ENCODE measurements around the gene ADAMTS1.

DNA sequence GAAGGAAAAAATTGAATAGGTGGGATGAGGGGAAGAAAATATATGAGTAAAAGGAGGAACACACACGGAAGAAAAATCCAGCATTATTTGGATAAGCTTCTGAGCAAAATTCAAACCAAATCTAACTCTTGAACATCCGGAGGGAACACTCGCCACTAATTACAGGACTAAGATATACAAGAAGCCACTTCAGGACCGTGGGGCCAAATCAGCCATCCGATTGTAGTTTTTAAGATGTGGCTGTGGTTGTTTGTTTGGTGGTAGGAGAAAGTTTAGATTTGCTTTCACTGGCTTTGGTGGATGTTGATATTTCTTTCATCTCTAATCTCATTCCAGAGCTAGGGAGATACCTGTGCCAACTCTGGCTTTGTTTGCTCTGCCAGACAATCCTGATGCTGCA lies 43.7 kb upstream of the ADAMTS1 start:
- TF ChIP-seq, protein P1, sequence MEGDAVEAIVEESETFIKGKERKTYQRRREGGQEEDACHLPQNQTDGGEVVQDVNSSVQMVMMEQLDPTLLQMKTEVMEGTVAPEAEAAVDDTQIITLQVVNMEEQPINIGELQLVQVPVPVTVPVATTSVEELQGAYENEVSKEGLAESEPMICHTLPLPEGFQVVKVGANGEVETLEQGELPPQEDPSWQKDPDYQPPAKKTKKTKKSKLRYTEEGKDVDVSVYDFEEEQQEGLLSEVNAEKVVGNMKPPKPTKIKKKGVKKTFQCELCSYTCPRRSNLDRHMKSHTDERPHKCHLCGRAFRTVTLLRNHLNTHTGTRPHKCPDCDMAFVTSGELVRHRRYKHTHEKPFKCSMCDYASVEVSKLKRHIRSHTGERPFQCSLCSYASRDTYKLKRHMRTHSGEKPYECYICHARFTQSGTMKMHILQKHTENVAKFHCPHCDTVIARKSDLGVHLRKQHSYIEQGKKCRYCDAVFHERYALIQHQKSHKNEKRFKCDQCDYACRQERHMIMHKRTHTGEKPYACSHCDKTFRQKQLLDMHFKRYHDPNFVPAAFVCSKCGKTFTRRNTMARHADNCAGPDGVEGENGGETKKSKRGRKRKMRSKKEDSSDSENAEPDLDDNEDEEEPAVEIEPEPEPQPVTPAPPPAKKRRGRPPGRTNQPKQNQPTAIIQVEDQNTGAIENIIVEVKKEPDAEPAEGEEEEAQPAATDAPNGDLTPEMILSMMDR (IDR thresholded peaks at IDR 0.05 in 4 of 5, conservative IDR thresholded peaks at IDR 0.05 in 1 of 5) = no peak
- TF ChIP-seq POLR2A (IDR thresholded peaks at IDR 0.05) = no peak
